Measurements from ENCODE around the gene BICRA. TPM values are rescaled to one million over a fixed set of nuclear protein-coding genes. Genes with fewer than 3 reads are reported as not detected.

BICRA gene
- polyA plus RNA-seq, 1 of the 3 experiments (the other 2 are of a cell fraction) = 1.4 TPM

DNA sequence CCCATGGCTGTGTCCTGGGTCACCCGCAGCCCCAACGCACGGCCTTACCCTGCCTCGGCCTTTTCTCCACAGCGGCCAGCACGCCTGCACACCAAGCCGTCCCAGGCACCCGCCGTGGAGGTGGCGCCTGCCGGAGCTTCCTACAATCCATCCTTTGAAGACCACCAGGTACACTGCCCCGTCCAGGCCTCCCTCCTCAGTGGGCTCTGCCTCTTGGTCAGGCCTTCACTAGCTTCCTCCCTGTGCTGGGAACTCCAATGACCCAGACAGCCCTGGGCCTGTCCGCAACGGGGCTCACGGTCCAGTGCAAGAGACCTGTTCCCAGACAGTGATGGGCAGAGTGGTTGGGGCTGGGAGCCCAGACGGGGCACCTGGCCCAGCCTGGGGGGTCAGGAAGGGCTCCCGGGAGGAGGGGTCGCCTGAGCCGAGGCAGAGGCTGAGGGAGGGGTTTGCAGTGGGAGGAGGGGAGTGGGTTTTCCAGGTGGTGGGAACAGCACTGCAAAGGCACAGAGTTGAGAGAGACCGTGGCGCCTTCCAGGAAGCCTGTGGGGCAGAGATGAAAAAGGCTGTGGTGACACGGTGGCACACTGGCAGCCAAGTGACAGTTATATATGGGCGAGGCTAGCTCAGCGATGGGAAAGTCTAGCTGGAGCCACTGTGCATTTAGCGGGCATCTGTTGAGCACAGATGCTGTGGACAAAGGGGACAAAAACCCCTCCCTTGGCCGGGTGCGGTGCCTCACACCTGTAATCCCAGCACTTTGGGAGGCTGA, 143.7 kb downstream of the BICRA start:
- peaks cover 22% of the 10 kb centered on the region; the same call in 1 of the 2 replicates for H3K79me2 ChIP-seq (ENCODE audit: insufficient read depth)
- H2AFZ ChIP-seq (ENCODE audit: low read depth) = no peak overlapping the region
- H3K4me1 ChIP-seq (ENCODE audit: control insufficient read depth in 1 of 2, insufficient read depth in 2 of 2, low read depth in 1 of 2, low read length in 1 of 2) = no peaks in the 10 kb centered on the region; a peak in 1 of 4 replicates
- ChIA-PET POLR2A (no interaction called here), CTCF (interaction anchor here (1.5 to 2.8 kb wide), 4 partner anchors 9 to 110 kb away, joined by 3 to 14 read pairs (median 10); no protein-coding TSS in a partner anchor)
- peaks cover 39 to 75% of the 10 kb centered on the region in 2 experiments for H3K36me3 ChIP-seq (replicated peaks in 1 of 2; ENCODE audit: control insufficient read depth in 1 of 2, insufficient read depth in 2 of 2, low read length in 1 of 2)
- peaks cover 10% of the 10 kb centered on the region; the same call in 1 of the 2 replicates for H4K20me1 ChIP-seq (ENCODE audit: insufficient read depth)
- 88% methylated on average over 12 of the region's 27 CpGs for WGBS (ENCODE audit: low lambda C conversion rate)
- no peak overlapping the region for H3K4me2 ChIP-seq
- H3K27me3 ChIP-seq (ENCODE audit: insufficient read depth) = no peaks in the 10 kb centered on the region
- H3F3A ChIP-seq (replicated peaks; ENCODE audit: insufficient read depth) = no peaks in the 10 kb centered on the region
- no peaks in the 10 kb centered on the region for H3K9me3 ChIP-seq
- DNase-seq = no peak
- TF ChIP-seq NFIC (IDR thresholded peaks at IDR 0.05; ENCODE audit: borderline replicate concordance) = no peak
- no peak for TF ChIP-seq RXRA (IDR thresholded peaks at IDR 0.05; ENCODE audit: borderline replicate concordance, low read depth)
- no peak overlapping the region for H3K9ac ChIP-seq
- no peaks in the 10 kb centered on the region for H3K9me2 ChIP-seq
- no peak overlapping the region for H3K4me3 ChIP-seq (ENCODE audit: low read depth in 2 of 2, low read length in 1 of 2)
- no peak overlapping the region for H3K27ac ChIP-seq (ENCODE audit: low read depth in 2 of 2, low read length in 1 of 2)

Small RNAs within 50 kb of the gene (small RNA-seq; reads per million reads assigned to genes)
- gene RN7SL322P = 0 reads per million in 7 experiments

Other genes starting within 250 kb of the BICRA start
- gene MEIS3, start 189.6 kb upstream of the BICRA start, polyA plus RNA-seq (2012; rRNA removed) = 61.0 and 69.8 TPM in 2 replicates
- 0.29 and 0.58 TPM in 2 replicates for gene SLC8A2, start 137.2 kb upstream of the BICRA start, polyA plus RNA-seq (2012; rRNA removed)
- 15.8 and 17.7 TPM in 2 replicates for gene KPTN, start 124.9 kb upstream of the BICRA start, polyA plus RNA-seq (2012; rRNA removed)
- 80.0 and 84.1 TPM in 2 replicates for gene NAPA, start 94.1 kb upstream of the BICRA start, polyA plus RNA-seq (2012; rRNA removed)
- gene ZNF541, start 36.0 kb upstream of the BICRA start, polyA plus RNA-seq (2012; rRNA removed) = 0.08 TPM in 2 replicates
- gene EHD2, start 104.3 kb downstream of the BICRA start, polyA plus RNA-seq (2012; rRNA removed) = 26.3 and 55.5 TPM in 2 replicates
- gene NOP53, start 136.4 kb downstream of the BICRA start, polyA plus RNA-seq (2012; rRNA removed) = 198 and 275 TPM in 2 replicates
- 316 and 335 TPM in 2 replicates for gene SELENOW, start 169.6 kb downstream of the BICRA start, polyA plus RNA-seq (2012; rRNA removed)
- gene TPRX1, start 195.4 kb downstream of the BICRA start, polyA plus RNA-seq (2012; rRNA removed) = not detected in 2 replicates
- not detected in 2 replicates for gene CRX, start 212.8 kb downstream of the BICRA start, polyA plus RNA-seq (2012; rRNA removed)

Measured in SK-N-SH (cell line).